Right lobe of liver (tissue), 6 donors: ENCODE data around the gene RWDD2A. TPM values are rescaled to one million over a fixed set of nuclear protein-coding genes. Genes with fewer than 3 reads are reported as not detected.

ENCODE experiments used
- ATAC-seq, 4 donors: fragments of 200-7000 bp; cut with Tn5 transposase; one replicate each; pipeline ENCODE4 v1.9.1; 2020; ENCODE audit warnings: mild to moderate bottlenecking in 4 of 4, moderate library complexity in 4 of 4
- DNase-seq, 3 donors: peaks; one replicate each; pipeline ENCODE4 v3.0.0-alpha.2; 2020
- H3K27ac ChIP-seq, 3 donors: fragments of 200-600 bp; one replicate each; pipeline ENCODE4 v1.8.0; 2022
- H3K27me3 ChIP-seq, 2 donors: fragments of 200-600 bp; one replicate each; pipeline ENCODE4 v1.8.0; 2022
- H3K36me3 ChIP-seq, 4 donors: fragments of 200-600 bp; sonication (generic) in 1 of 4; one replicate each; pipeline versions ENCODE4 v1.5.1 to v1.8.0; 2017 to 2022; ENCODE audit warnings: control low read depth in 1 of 4
- H3K4me1 ChIP-seq, 4 donors: fragments of 200-600 bp; sonication (generic) in 1 of 4; one replicate each; pipeline versions ENCODE4 v1.5.1 to v1.8.0; 2017 to 2022; ENCODE audit warnings: control low read depth in 1 of 4
- H3K4me3 ChIP-seq, 3 donors: fragments of 200-600 bp; one replicate each; pipeline ENCODE4 v1.8.0; 2022
- H3K9me3 ChIP-seq, 4 donors: fragments of 200-600 bp; sonication (generic) in 1 of 4; one replicate each; pipeline versions ENCODE4 v1.5.1 to v1.8.0; 2017 to 2022; ENCODE audit warnings: control low read depth in 1 of 4
- POLR2A ChIP-seq: fragments of 450-650 bp; IDR thresholded peaks from one replicate; pipeline ENCODE4 v1.6.1; 2017; ENCODE audit warnings: antibody characterized with exemption, mild to moderate bottlenecking
- WGBS: methylation state at CpG from one replicate; pipeline ENCODE4 v1.1.6; 2018; ENCODE audit warnings: low coverage, low lambda C conversion rate; ENCODE audit not compliant: insufficient coverage; ENCODE audit errors: missing lambda C conversion rate; 5-methylcytosine and 5-hydroxymethylcytosine counted together
- intact Hi-C, 2 donors: fragments of 100-400 bp; cut with DNase I; formaldehyde crosslinking; loops; one replicate each; pipeline versions ENCODE4 v1.11.2 to v1.14.1; 2022
- total RNA-seq, 6 experiments: library from RNA; depleted of rRNA in 2 of 6; stranded (reverse); fragments of >200 nt in 2 of 6; fragmentation: NEBNext Ultra II Directional in 3 of 6; extraction: Animal tissue kit (Norgen Biotek cat#: 25700) in 3 of 6; gene quantifications; one replicate each; pipeline versions ENCODE4 v1.1.0 to v1.2.4, GENCODE V29; 2016 to 2023
- TF ChIP-seq, protein P1 (sequence below), 4 donors: fragments of 200-600 bp in 3 of 4; fragments of 450-650 bp in 1 of 4; IDR thresholded peaks; one replicate each; pipeline versions ENCODE4 v1.5.1 to v1.8.0; 2016 to 2022; ENCODE audit warnings: antibody characterized with exemption in 4 of 4, mild to moderate bottlenecking in 2 of 4
- donor health status: DM: no; HTN: yes; CAD: no.
- donor health status: DM: no; HTN: no; CAD: no.
- donor health status: DM: no; HTN: no; CAD: no.
- donor health status: DM: no; HTN: yes; CAD: no.
- donor health status: DM: no; HTN: yes; CAD: no.

RWDD2A gene
- total RNA-seq, 6 experiments from 2014 or later, result 1.9 to 3.5 (median 2.5) TPM

GRCh38 chr6:83199863-83200225 lies 6.7 kb downstream of the RWDD2A start:
- intact Hi-C loops, result no loop called here
- H3K27me3 ChIP-seq, result no peaks in the 10 kb centered on the region
- peaks cover 0 to 2% (median 0%) of the 10 kb centered on the region in 4 donors for H3K4me1 ChIP-seq

DNA sequence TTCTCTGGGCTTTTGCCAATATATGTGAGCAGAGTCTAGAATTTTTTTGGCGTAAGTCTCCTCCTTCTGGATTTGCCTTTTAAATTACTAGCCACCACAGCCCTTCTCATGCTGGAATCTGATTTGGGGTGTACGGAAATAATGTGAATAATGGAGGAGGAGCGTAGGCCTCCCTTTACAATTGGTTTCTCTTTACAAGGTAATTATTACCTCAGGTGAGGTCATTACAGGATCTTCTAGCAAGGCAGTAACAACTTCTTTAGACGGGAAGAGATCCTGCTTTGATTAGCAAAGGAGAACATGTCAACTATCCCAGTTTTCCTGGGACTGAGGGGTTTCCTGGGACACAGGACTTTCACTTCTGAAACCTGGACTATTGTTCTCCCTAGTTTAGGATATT lies 8.9 kb downstream of the RWDD2A start:
- ATAC-seq, result no peak
- no peak for TF ChIP-seq POLR2A
- TF ChIP-seq, protein P1, sequence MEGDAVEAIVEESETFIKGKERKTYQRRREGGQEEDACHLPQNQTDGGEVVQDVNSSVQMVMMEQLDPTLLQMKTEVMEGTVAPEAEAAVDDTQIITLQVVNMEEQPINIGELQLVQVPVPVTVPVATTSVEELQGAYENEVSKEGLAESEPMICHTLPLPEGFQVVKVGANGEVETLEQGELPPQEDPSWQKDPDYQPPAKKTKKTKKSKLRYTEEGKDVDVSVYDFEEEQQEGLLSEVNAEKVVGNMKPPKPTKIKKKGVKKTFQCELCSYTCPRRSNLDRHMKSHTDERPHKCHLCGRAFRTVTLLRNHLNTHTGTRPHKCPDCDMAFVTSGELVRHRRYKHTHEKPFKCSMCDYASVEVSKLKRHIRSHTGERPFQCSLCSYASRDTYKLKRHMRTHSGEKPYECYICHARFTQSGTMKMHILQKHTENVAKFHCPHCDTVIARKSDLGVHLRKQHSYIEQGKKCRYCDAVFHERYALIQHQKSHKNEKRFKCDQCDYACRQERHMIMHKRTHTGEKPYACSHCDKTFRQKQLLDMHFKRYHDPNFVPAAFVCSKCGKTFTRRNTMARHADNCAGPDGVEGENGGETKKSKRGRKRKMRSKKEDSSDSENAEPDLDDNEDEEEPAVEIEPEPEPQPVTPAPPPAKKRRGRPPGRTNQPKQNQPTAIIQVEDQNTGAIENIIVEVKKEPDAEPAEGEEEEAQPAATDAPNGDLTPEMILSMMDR (IDR thresholded peaks at IDR 0.05), result no peak
- WGBS, result 92% methylated on average over 4 of the region's 4 CpGs
- no peak for DNase-seq
- no peaks in the 10 kb centered on the region for H3K36me3 ChIP-seq
- intact Hi-C loops, result no loop called here
- no peak overlapping the region for H3K27ac ChIP-seq
- H3K9me3 ChIP-seq, result no peaks in the 10 kb centered on the region
- no peaks in the 10 kb centered on the region for H3K4me1 ChIP-seq
- H3K27me3 ChIP-seq, result no peaks in the 10 kb centered on the region
- H3K4me3 ChIP-seq, result no peak overlapping the region

More at GRCh38 chr6:83199863-83200225, 6.7 kb downstream of the RWDD2A start:
- Histone ChIP-seq H3K9me3 (no peaks in the 10 kb centered on the region), H3K36me3 (peaks cover 0 to 5% (median 0%) of the 10 kb centered on the region in 4 donors), H3K4me3 (no peak overlapping the region), H3K27ac (no peak overlapping the region)
- ATAC-seq (peak in 2 of 4 donors; percentile 26 to 95), DNase-seq (no peak)
- WGBS, result 47% methylated on average over 2 of the region's 2 CpGs
- TF ChIP-seq, protein P1 (IDR thresholded peaks at IDR 0.05), result no peak
- no peak for TF ChIP-seq POLR2A

DNA sequence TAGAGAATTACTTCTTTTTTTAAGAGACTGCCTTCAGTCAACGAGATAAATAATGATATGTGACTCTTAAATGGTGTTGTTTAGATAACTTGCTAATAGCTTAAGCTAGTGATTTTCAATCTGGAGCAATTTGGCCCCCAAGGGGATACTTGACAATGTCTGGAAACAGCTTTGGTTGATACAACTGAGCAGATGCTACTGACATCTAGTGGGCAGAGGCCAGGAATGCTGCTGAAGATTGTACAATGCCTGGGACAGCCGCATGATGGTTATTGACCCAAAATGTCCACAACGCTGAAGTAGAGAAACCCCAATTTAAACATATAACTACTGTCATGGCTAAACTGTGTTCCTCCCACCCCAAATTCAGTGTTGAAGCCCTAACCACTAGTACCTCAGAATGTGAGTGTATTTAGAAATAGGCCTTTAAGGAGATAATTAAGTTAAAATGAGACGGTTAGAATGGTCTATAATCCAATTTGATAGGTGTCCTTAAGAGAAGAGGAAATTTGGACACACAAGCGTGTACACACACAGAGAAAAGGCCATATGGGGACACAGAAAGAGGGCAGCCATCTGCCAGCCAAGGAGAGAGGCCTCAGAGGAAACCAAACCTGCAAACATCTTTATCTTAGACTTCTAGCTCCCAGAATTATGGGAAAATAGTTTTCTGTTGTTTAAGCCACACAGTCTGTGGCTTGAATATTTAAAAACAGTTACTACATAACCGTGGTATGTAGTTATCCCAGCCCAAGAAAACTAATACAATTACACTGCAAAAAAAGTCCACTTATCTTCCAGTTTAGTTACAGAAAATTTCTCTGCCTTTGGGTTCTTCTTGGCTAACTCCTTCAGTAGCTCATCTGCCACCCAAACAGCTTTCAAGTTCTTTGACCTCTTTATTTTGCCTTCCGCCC lies 22.2 kb downstream of the RWDD2A start:
- DNase-seq, result peak in 2 of 3 donors; percentile 25 to 57
- intact Hi-C loops, result loop anchor here (5.0 kb wide), 1 partner anchor 148 kb away; the partner anchor contains the start of genes DOP1A (in 2 of the 2) and UBE3D (in 2 of the 2)
- WGBS, result 26% methylated on average over 7 of the region's 7 CpGs

DNA sequence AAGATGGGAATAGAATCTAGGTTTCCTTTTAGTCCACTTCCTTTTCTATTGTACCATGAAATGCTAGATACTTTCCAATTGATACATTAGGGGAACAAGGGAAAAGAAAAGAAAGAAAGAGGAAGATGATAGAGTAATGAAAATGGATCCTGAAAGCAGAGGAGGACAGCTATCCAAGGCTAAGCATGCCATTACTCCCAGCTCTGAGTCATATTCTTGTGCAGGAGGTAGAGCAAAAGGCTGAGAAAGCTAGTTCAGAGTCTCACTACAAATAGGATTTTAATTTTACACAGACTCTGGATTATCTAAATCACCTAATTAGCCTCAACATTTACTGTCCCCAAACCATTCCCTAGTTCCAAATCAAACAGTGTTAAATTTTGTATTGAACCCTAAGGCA lies 23.6 kb downstream of the RWDD2A start:
- no peaks in the 10 kb centered on the region for H3K4me1 ChIP-seq
- H3K27me3 ChIP-seq, result no peaks in the 10 kb centered on the region
- H3K9me3 ChIP-seq, result no peaks in the 10 kb centered on the region
- H3K27ac ChIP-seq, result no peak overlapping the region
- ATAC-seq (no peak), DNase-seq (no peak)
- no peak overlapping the region for H3K4me3 ChIP-seq
- intact Hi-C loops, result loop anchor here (5.0 kb wide), 1 partner anchor 150 kb away; the partner anchor contains the start of genes DOP1A (in 2 of the 2) and UBE3D (in 2 of the 2)
- no peaks in the 10 kb centered on the region for H3K36me3 ChIP-seq
- TF ChIP-seq, protein P1 (IDR thresholded peaks at IDR 0.05), result no peak
- TF ChIP-seq POLR2A, result no peak

More for the DNA sequence above, 22.2 kb downstream of the RWDD2A start:
- Histone ChIP-seq H3K9me3 (no peaks in the 10 kb centered on the region), H3K4me3 (no peak overlapping the region), H3K36me3 (no peaks in the 10 kb centered on the region), H3K27ac (no peak overlapping the region), H3K4me1 (no peaks in the 10 kb centered on the region), H3K27me3 (no peaks in the 10 kb centered on the region)
- TF ChIP-seq, protein P1 (IDR thresholded peaks at IDR 0.05), result peak; percentile 71 to 90 (median 85)
- TF ChIP-seq POLR2A, result no peak
- ATAC-seq, result peak; percentile 99 to 100 (median 99)
